GM18868 (cell line): ENCODE data around the gene WLS.
"Not testable (repeated sequence)": the region's sequence is repeated elsewhere in the genome, so short reads cannot be mapped to it uniquely, and the experiment has no call there.

Experiments used
- ATAC-seq: cut with Tn5 transposase; IDR thresholded peaks from one replicate; pipeline ENCODE4 v1.9.1; 2021; ENCODE audit warnings: mild to moderate bottlenecking, moderate library complexity; ENCODE audit not compliant: unreplicated experiment

Gene WLS

DNA sequence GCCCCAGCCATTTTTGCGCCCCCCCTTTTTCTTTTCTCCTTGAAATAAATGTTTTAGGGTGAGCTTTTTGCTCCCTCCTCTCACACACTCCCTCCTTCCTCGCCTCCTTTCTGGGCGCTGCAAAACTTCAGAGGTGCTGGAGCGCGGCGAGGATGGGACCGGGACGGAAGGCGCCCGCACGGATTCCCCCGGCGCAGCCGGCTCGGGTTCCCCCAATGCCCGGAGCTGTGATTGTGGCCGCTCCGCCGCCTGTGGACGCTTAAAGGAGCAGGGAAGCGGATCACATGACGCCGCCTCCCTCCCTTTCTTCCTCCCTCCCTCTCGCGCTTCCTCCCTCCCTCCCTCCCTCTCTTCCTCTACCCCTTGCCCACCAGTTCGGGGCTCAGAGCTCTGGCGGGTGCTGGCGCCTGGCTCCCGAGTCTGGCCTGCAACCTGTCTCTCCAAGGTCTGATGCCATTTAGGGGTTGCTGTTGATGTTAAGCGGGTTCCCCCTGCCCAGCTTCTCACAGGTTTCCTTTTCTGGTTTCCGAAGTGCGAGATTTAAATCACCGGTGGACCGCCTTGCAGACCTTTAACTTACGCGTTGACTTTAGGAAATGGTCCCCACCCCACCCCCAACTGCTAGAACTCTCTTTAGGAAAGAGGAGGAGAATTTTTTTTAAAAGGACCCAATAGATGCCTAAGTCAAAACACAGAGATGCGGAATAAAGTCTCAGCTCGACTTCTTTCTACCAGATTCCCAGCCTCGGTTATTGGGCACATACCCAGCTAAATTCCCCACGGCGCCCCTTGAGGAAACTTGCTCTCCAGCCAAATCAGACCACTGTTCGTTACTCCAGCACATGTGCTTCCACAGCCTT lies at the start of gene WLS:
WLS (minus strand) TSS at position 235 of the 860 bp plus-strand sequence; CDS start at position 11, 224 bp downstream.
- no peak for ATAC-seq

DNA sequence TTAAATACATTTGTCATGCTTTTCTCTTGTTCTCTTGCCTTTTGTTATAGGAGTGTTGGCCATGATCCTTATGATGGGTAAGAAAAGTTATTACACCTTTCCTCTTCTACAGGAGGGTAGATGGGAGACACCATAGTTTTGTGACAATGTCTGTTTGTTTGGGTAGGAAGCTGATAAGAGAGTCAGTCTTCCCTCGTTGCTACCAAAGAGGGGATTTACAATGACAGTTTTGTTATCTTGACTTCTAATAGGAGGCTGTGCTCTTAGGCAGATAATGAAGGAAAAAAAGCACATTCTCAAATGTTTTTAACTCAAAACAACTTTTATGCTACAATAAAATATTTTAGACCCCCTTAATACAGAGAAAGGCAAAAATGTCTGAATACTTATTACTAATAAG lies 48.0 kb upstream of the WLS start:
- ATAC-seq: no peak

DNA sequence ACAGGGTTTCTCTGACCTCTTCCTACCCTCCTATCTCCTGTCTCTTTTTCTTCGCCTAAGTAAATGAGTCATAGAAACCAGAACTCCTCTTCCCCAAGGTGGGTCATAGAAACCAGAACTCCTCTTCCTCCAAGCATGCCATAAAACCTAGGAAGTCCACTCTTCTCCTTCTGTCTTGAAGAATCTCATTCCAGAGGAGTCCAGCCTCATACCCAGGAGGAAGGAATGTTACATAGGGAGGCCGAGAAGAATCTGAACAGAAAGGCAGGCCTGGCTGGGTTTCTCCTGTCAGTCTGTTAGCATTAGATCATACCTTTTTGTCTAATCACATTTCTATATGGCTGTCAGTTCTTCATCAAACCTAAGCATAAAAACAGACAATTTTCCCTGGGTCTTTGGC lies 47.5 kb upstream of the WLS start:
- no peak for ATAC-seq

DNA sequence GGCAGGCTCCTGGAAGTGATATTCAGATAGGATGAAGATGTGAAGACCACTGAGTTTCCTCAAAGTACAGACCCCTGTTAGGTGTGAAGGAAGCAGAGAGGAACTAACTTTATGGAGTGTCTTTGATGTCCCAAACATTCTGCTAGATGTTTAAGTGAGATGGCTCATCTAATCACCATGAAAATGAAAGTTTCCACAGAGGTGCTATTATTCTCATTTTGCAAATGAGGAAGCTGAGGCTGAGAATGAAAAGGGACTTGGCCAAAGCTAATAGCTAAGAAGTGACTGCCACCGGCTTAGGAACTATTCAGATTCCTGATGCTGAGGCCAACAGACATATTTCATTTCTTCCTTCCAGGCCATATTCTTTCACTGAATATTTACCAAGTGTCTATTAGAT lies 45.9 kb upstream of the WLS start:
- no peak for ATAC-seq

DNA sequence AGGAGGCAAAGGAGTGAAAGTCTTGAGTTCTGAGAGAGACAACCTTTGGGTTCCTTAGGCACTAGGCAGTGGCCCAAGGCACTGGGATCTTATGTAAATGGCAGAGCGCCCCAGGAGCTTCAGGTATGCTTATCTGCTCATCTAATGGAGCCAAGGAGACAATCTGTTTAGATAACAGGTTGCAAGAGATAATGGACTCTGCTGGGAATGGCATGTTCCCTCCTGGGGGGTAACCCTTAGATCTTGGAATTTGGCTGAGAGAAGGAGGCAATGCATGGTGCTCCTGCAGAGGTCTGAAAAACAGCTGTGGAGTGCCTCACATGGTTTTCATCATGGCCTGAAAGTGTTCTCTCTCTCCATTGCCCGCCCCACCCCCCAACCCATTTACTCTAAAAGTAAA lies 44.1 kb upstream of the WLS start:
- no peak for ATAC-seq

DNA sequence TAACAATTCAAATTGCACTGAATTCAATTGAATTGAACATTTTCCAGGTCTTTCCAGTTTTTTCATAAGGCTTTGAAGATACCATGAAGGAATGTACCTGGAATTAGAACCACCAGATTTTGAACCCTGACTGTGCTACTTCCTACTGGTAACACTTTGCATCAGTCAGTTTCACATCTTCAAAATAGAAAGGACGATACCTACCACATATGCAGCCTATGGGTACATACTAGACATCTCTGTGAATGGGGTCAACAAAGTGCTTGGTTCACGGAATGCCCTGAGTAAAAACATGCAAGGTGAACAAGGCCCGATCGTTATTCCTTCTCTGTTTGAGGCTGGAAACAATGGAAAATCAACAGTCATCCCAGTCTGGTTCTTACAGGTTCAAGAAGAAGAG lies 41.2 kb upstream of the WLS start:
- no peak for ATAC-seq

DNA sequence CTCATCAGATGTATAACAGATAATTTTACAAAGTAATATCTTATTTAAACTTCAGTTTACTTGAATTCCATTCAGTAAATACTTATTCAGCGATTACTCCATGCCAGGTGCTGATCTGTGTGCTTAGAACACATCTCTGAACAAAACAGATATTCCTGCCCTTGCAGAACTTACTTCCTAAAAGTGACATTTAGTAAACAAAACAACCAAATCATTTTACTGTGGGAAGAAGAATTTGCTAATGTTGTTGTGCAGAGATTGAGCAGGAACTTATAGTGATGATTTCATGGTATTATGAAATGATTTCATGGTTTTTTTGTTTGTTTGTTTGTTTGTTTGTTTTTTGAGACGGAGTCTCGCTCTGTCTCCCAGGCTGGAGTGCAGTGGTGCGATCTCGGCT lies 39.3 kb upstream of the WLS start:
- no peak for ATAC-seq

DNA sequence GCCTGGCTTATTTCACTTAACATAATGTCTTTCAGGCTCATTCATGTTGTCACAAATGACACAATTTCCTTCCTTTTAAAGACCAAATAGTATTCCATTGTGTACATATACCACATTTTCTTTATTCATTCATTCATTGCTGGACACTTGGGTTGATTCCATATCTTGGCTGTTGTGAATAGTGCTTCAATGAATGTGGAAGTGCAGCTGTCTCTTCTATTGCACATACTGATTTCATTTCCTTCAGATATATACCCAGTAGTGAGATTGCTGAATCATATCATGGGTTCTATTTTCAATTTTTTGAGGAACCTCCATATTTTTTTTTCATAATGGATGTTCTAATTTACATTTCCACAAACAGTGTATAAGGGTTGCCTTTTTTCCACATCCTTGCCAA lies 38.6 kb upstream of the WLS start:
- no peak for ATAC-seq

DNA sequence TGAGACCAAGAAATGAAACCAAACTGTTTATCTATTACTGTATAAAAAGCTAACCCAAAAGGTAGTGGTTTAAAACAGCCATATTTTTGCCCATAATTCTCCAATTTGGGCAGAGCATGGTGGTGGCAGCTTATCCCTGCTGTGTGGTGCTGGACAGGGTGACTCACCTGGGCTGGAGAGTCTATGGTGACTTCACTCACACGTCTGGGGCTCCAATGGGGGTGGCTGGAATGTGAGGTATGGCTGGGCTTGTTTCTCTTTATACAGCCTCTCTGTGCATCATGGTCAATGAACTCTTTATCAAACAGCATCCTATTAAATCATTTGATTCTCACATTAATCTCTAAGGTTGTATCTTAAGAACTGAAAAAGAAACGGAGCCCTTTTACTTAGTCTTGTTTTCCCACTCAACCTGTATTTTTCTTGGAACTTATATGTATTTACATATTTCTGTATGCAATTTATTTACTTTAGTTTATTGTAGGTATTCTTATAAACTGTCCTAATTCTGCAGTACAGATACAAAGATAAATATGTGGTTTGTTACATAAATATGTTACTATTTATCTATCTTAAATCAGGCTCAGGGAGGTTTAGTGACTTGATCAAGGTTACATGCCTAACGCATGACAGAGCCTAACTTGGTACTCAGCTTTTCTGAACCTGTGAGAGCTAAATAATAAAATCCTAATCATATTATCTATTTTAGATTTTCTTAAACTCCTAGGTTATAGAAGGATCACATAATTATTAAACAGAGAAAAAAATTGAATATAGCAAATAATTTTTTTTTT lies 37.5 kb upstream of the WLS start:
- no peak for ATAC-seq

DNA sequence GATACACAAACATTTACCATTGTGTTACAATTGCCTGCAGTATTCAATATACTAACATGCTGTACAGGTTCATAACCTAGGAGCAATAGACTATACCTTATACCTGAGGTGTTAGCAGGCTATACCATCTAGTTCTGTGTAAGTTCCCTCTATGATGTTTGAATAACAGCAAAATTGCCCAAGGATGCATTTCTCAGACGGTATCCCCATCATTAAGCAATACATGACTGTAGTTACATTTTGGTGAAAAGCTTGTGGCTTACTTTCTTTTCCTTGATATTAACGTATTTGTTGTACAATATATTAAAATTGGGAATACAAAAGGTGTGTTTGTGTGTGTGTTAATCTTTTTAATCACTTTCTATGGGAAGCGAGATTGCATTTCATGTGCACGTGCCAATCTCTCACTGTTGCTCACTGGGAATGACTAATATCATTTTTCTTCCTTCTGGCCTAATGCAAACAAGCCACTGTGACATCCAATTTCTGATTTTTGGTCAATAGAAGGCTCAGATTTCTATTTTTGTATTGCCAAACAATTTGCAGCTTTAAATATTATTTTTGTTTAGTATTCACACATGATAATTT lies 36.7 kb upstream of the WLS start:
- no peak for ATAC-seq

DNA sequence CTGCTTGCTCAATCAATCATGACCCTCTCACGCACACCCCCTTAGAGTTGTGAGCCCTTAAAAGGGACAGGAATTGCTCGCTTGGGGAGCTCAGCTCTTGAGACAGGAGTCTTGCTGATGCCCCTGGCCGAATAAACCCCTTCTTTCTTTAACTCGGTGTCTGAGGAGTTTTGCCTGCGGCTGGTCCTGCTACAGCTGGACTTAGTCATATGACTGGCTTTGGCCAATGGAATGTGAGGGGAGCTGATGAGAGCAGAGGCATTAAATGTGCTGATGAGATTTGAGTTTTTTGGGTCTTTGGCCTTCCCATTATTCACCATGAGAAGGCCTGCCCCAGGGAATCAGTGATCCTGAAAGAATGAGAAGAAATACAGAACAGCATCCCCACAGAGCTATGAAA lies 24.5 kb upstream of the WLS start:
- ATAC-seq: not testable (repeated sequence)

DNA sequence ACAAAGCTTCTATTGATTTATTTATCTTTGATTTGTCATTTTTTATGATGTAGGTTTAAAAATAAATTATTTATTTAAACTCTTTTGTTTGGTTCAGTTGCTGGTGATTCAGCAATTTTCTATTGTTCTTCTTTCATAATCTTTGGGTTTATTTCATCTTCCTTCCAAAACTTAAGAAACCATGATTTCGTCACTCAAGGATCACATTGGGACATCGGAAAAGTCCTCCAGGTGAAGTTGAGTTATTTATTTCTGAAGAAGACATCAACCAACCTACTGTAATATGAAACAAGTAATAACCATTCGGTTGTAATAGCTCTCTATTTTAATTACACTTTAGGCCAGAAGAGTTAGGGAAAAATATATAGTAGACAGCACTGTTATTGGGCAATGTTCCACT lies 23.0 kb upstream of the WLS start:
- ATAC-seq: no peak

DNA sequence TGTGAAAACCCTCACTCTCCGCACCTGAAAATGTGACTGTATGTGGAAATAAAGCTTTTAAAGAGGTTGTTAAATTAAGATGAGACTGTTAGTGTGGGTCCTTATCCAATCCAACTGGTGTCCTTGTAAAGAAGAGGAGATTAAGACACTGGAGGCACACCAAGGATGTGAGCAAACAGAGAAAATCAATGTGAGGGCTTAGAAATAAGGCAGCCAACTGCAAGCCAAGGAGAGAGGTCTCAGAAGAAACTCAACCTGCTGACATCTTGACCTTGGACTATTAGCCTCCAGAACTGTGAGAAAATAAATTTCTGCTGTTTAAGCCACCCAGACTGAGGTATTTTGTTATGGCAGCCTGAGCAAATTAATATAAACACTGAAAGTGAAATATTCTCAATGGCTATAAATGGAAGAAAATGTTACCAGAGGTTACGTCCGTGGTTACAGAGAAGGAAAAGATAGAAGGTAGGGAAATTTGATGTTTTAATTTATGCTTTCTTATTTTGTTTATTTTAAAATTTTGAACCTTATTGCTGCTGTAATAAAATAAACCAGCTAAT lies 22.4 kb upstream of the WLS start:
- ATAC-seq: no peak

DNA sequence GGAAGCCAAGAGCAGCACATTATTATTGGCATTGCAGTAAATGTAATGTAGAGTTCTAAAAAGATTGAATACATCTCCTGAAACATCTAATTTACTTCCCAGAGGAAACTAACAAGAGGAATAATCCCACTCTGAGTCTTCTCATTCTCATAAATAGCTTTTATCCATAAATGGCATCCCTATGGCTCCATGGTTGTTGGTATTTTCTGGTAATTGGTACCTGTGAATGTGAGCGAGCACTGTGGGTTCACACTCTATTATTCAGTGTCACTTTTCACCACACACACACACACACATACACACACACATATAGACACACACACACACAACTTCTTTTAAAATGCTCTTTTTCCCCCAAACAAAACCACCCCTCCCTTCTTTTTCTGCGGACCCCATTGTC lies 4.7 kb upstream of the WLS start:
- no peak for ATAC-seq

DNA sequence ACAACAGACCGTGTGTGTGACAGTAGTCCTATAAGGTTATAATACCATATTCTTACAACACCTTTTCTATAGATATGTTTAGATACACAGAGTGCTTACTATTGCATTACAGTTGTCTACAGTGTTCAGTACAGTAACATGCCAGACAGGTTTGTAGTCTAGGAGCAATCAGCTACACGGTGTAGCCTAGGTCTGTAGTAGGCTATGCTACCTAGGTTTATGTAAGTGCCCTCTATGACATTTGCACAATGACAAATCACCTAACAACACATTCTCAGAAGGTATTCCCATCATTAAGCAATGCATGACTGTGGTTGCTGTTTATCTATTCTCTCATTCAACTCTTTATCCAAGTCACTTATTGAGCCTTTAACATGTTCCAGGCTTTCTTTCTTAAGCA lies 1.8 kb upstream of the WLS start:
- ATAC-seq: no peak

DNA sequence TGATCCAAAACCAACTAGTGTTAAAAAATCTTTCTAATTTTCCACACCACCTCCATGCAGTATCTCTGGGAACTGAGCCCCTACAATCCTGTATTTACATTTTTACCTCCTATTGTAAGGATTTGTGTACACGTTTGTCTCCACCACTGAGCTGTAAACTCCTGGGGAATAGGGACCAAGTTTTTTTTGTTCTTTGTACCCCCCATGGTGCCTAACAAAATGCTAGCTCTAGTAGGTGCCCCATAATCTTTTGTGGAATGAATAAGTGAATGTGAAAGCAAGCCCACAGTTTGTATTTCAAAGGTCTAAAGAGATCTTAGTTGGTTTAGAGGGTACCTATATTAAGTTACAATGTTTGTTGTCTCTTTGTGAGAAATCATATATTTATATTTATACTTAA lies 879 bp upstream of the WLS start:
- ATAC-seq: no peak

DNA sequence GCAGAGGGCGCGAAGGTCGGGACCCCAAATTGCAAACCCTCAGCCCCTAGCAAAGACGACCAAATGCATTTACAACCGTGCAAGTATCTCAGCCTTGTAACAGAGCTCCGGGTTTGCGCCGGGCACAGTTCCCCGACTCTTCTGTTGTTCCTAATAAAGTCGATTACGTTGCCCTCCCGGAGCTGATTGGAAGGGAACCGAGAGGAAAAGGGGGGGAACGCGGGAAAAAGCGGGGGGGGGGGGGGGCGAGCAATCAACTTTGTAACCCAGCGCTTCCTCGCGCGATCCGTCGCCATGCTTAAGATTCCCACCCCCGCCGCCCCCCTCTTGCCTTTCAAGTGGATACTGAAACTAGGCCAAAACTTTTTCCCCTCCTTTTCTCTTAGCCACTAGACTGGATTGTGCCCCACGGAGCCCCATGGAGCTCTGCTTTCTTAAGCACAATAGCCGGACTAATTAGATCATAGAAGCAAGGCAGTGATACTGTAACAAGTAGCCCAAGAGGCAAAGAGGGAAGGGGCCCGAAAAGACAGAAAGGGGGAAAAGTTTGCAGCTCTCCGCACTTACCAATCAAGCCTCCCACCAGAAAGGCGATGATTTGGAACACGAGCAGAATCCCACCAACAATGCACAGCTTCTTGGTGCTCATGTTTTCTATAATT lies 565 bp downstream of the WLS start:
- no peak for ATAC-seq

DNA sequence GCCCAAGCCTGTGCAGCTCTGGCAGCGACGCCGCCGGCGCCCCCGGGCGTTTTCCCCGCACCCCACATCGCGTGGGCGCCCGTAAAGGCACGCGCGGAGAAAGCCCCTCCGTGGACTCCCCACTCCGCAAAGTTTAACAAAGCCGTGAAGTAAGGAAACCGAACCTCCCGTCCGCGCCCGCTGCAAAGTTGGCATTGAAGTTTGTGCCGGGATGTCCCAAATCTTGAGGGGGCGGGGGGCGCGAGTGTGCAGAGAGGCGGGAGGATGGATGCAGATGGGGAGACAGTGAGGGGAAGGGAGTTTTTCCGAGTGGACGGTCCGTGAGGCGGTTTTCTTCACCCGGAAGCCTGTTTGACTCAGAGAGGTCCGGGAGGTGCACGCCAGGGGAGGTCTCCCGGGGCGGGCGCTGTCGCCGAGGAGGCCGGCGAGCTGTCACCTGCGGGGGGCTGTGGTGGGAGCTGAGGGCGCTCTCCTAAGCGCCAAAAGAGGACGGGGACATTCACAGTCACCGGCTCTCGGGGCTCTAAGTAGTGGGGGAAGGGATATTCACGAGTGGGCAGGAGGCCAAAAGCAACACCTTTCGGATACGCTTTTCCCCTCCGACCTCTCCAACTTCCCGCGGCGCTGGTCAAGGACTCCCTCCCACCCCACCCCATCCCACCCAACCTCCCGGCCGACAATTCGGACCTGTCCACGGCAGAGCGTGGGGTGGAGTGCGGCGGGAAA lies 1.3 kb downstream of the WLS start:
- ATAC-seq: no peak

DNA sequence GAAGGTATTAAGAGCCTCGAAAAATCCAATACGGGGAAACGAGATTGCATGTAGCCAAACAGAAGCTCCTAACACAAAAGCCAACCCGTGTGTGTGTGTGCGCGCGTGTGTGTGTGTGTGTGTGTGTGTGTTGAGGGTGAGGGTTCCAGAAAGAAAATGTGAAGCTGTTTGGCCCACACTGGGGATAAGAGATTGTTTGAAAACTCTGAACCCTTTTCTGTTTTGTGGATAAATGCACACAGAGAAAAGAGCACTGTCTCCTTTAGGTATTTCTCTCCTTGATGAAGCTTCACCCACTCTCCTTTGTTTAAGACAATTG lies 1.9 kb downstream of the WLS start:
- no peak for ATAC-seq

DNA sequence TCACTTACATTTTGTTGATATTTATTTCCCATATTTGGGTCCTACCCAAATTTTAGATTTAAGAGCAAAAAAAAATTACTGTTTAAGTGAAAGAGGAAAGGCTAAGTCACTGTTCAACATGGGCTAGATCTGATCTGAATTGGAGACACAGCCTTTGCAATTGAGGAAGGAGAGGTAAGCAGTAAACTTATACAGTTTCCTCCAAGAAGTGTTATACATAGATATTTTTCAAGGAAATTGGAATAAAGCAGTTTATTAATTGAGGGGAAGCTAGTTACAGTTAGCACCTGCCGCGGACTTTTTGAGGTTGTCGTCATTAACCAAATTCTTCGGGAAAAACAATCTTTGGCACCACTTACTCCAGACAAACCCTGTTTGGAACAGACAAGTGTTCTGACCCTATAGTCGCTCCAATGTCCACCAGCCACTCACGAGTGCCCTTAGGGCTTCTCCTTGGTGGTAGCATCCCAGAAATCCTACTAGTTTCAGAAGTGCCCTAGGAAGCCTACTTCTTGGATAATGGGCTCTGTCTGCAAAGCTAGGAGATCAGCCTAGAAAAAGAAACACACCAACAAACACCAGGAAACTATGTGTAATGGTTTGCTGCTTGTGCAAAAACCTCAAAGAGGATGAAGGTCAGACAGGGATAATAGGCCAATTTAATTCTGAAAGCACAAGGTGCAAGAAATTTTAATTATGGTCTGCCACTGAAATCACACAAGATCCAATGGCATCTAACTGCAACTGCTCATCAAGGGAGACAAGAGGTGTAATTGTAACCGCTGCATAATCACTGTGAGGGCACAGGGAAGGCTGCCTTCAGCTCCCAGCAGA lies 2.5 kb downstream of the WLS start:
- ATAC-seq: no peak
